ENCODE measurements around the gene AKIRIN2. TPM values are rescaled to one million over a fixed set of nuclear protein-coding genes. Genes with fewer than 3 reads are reported as not detected.

The AKIRIN2 gene
- total and polyA plus RNA-seq, 2 donors (not counting 1 experiment from before 2014, with no cell fraction given) = 82.2 to 108 TPM

GRCh38 chr6:87722540-87723169, 20.6 kb upstream of the AKIRIN2 start:
- Histone ChIP-seq H3K9ac (ENCODE audit: low read length) (no peak overlapping the region), H4K20me1 (ENCODE audit: control insufficient read depth, insufficient read depth, low read length, poor library complexity, severe bottlenecking) (no peaks in the 10 kb centered on the region), H2AFZ (ENCODE audit: insufficient read depth, low read depth, low read length, poor library complexity, severe bottlenecking) (no peak overlapping the region), H3K9me3 (ENCODE audit: control extremely low read depth in 1 of 3, control insufficient read depth in 2 of 3, insufficient read depth in 1 of 3, low read length in 2 of 3) (peaks cover 0 to 9% (median 0%) of the 10 kb centered on the region in 3 donors), H3K4me1 (ENCODE audit: control insufficient read depth in 2 of 2, insufficient read depth in 2 of 2, low read length in 2 of 2) (peaks cover 24 to 28% of the 10 kb centered on the region in 2 donors), H3K36me3 (replicated peaks in 1 of 2; ENCODE audit: control extremely low read depth in 1 of 2, control insufficient read depth in 1 of 2, extremely low read depth in 1 of 2, insufficient read depth in 2 of 2, low read length in 1 of 2) (no peaks in the 10 kb centered on the region), H3K27ac (ENCODE audit: low read length in 2 of 2) (no peak overlapping the region), H3K4me3 (ENCODE audit: control extremely low read depth in 1 of 5, extremely low read depth in 1 of 5, insufficient read depth in 1 of 5, low read depth in 2 of 5, low read length in 4 of 5) (no peak overlapping the region), H3K27me3 (replicated peaks in 1 of 4; ENCODE audit: control extremely low read depth in 1 of 4, control insufficient read depth in 3 of 4, insufficient read depth in 4 of 4, low read length in 3 of 4) (no peaks in the 10 kb centered on the region), H3K4me2 (replicated peaks; ENCODE audit: low read depth, low read length, poor library complexity, severe bottlenecking) (no peak overlapping the region), H3K79me2 (ENCODE audit: control insufficient read depth, insufficient read depth, low read length) (no peaks in the 10 kb centered on the region)
- Mint-ChIP-seq H3K4me1 (peaks cover 28% of the 10 kb centered on the region), H3K27ac (no peak overlapping the region), H3K27me3 (no peaks in the 10 kb centered on the region), H3K4me3 (no peak overlapping the region), H3K9me3 (ENCODE audit: insufficient read depth) (no peaks in the 10 kb centered on the region)
- ChIA-PET POLR2A (no interaction called here), CTCF (interaction anchor here (0.5 kb wide), 1 partner anchor 13 kb away, joined by 3 read pairs; no protein-coding TSS in a partner anchor)
- WGBS (ENCODE audit: insufficient coverage) = 60% methylated on average over 1 of the region's 4 CpGs
- no peak for TF ChIP-seq CTCF (IDR thresholded peaks at IDR 0.05)
- ATAC-seq (ENCODE audit: low read depth) = no peak
- intact Hi-C loops (cut with micrococcal nuclease) = no loop called here
- no peak for DNase-seq

DNA sequence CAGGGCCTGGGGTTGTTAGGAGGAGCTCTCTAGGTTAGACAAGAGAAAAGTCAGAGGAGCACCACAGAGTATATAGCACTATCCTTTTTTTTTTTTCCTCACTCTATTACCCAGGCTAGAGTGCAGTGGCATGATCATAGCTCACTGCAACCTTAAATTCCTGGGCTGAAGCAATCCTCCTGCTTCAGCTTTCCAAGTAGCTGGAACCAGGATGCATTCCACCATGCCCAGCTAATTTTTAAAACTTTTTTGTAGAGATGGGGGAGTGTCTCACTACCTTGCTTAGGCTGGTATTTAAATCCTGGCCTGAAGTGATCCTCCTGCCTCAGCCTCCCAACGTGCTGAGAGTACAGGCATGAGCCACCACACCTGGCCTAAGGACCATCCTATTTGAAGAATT, 19.3 kb upstream of the AKIRIN2 start:
- intact Hi-C loops (cut with micrococcal nuclease) = no loop called here
- H3K27me3 ChIP-seq (replicated peaks in 1 of 4; ENCODE audit: control extremely low read depth in 1 of 4, control insufficient read depth in 3 of 4, insufficient read depth in 4 of 4, low read length in 3 of 4) = no peaks in the 10 kb centered on the region
- H4K20me1 ChIP-seq (ENCODE audit: control insufficient read depth, insufficient read depth, low read length, poor library complexity, severe bottlenecking) = no peaks in the 10 kb centered on the region
- POLR2A ChIA-PET = no interaction called here
- DNase-seq (no peak), ATAC-seq (ENCODE audit: low read depth) (no peak)
- H3K4me1 Mint-ChIP-seq = peaks cover 26% of the 10 kb centered on the region
- no peak overlapping the region for H3K4me3 ChIP-seq (ENCODE audit: control extremely low read depth in 1 of 5, extremely low read depth in 1 of 5, insufficient read depth in 1 of 5, low read depth in 2 of 5, low read length in 4 of 5)
- no peak overlapping the region for H3K27ac ChIP-seq (ENCODE audit: low read length in 2 of 2)
- H3K9me3 ChIP-seq (ENCODE audit: control extremely low read depth in 1 of 3, control insufficient read depth in 2 of 3, insufficient read depth in 1 of 3, low read length in 2 of 3) = peaks cover 0 to 6% (median 0%) of the 10 kb centered on the region in 3 donors
- TF ChIP-seq CTCF (IDR thresholded peaks at IDR 0.05) = no peak
- no peak for TF ChIP-seq EZH2 (IDR thresholded peaks at IDR 0.05; ENCODE audit: borderline replicate concordance, insufficient read depth, low read depth, low read length, poor library complexity, severe bottlenecking)
- CTCF ChIA-PET = no interaction called here
- H3K4me1 ChIP-seq (ENCODE audit: control insufficient read depth in 2 of 2, insufficient read depth in 2 of 2, low read length in 2 of 2) = peaks cover 24 to 26% of the 10 kb centered on the region in 2 donors
- no peaks in the 10 kb centered on the region for H3K36me3 ChIP-seq (replicated peaks in 1 of 2; ENCODE audit: control extremely low read depth in 1 of 2, control insufficient read depth in 1 of 2, extremely low read depth in 1 of 2, insufficient read depth in 2 of 2, low read length in 1 of 2)
- no peaks in the 10 kb centered on the region for H3K27me3 Mint-ChIP-seq
- H3K9me3 Mint-ChIP-seq (ENCODE audit: insufficient read depth) = no peaks in the 10 kb centered on the region
- no peak overlapping the region for H3K9ac ChIP-seq (ENCODE audit: low read length)
- no peak overlapping the region for H3K4me3 Mint-ChIP-seq
- H3K27ac Mint-ChIP-seq = no peak overlapping the region
- no peak overlapping the region for H2AFZ ChIP-seq (ENCODE audit: insufficient read depth, low read depth, low read length, poor library complexity, severe bottlenecking)
- no CpG with 5 or more reads among the region's 1 CpG for WGBS (ENCODE audit: insufficient coverage)
- H3K79me2 ChIP-seq (ENCODE audit: control insufficient read depth, insufficient read depth, low read length) = no peaks in the 10 kb centered on the region
- no peak overlapping the region for H3K4me2 ChIP-seq (replicated peaks; ENCODE audit: low read depth, low read length, poor library complexity, severe bottlenecking)
